GM18508 (cell line): ENCODE results near the gene CDH22.

Experiments used
- ATAC-seq: cut with Tn5 transposase; IDR thresholded peaks from one replicate; pipeline ENCODE4 v1.9.1; 2021; ENCODE audit warnings: moderate number of reproducible peaks; ENCODE audit not compliant: insufficient read depth, unreplicated experiment

CDH22 gene

GRCh38 chr20:46178891-46179290 is 129.4 kb downstream of the CDH22 start:
- no peak for ATAC-seq

- no peak for ATAC-seq
Observed at GRCh38 chr20:46177768-46178167, 130.5 kb downstream of the CDH22 start.

DNA sequence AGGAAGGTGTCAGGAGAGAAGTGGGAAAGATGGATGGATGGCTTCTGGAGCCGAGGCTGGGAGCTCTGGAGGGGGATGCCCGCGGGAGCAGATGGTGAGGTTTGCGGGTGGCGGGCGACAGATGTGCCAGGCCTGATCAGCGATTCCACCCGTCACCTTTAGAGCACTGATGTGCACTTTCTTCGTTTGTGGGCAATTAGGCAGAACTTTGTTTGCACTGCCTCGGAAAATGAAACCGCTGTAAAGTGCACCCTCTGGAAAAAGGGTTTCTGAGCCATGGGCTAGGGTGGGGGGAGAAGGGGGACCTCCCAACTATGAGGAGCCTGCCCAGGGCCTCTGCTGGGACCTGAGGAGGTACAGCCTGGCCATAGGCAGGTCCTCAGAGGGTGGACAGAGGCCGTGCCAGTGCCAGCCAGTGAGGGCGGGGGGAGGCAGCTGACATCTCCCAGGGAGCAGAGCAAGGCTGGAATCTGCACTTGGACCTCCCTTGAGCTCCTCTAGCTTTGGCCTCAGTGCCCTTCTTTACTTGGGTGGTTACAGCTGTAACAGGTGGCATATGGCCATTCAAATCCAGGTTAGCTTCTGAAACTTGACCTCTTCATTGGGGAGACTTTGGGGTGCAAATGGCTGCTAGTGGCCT is 131.4 kb downstream of the CDH22 start:
- ATAC-seq = no peak

- no peak for ATAC-seq
Observed at GRCh38 chr20:46175127-46175494, 133.2 kb downstream of the CDH22 start.

DNA sequence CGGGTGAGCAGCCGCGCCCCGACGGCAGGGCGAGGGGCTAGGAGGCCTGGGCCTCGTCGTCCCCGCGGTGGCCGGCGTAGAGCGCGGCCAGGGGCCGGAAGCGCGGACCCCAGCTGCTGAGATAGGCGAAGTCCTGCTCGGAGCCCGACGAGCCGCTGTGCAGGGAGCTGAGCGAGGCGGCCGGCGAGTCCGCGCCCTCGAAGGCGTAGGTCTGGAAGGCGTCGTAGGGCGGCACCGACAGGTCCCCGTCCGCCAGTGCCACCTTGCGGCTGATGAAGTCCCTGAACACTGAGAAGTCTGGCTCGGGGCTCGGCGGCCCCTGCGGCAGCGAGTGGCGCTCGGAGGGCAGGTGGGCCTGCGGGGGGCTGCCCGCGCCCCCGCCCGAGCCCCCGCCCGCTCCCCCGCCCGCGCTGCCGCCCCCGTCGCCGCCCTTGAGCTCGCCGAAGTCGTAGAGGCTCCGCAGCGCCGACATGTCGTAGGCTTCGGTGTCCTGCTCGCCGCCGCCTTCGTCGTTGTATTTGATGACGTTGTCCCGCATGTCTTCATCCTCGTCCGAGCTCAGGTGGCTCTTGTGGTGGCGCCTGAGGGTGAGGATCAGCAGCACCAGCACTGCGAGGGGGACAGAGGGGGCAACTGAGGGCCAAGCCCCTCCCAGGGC is 133.7 kb downstream of the CDH22 start:
- no peak for ATAC-seq

- ATAC-seq = no peak
Observed at GRCh38 chr20:46173652-46174468, 134.4 kb downstream of the CDH22 start.

GRCh38 chr20:46172961-46173536 is 135.2 kb downstream of the CDH22 start:
- no peak for ATAC-seq

- ATAC-seq = no peak
Observed at GRCh38 chr20:46172455-46172854, 135.8 kb downstream of the CDH22 start.

DNA sequence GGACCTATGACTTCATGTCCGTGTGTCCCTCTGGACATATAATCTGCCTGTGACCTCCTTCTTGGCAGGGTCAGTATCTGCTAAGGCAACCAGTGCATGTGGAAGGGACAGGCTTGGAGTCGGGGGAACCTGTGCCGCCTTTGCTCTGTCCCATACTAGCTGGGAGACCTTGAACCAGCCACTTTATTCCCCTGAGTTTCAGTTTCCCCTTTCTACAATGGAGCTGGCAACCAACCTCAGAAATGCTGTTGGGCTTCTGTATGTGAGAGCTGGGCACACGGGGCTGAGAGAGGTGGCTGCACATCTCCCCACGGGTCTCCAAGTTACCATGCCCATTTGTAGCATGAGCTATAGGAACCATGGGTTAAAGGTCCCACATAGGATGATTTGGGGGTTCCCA is 136.4 kb downstream of the CDH22 start:
- ATAC-seq = no peak

- no peak for ATAC-seq
Observed at GRCh38 chr20:46171476-46171875, 136.8 kb downstream of the CDH22 start.

GRCh38 chr20:46169245-46170171 is 138.8 kb downstream of the CDH22 start:
- no peak for ATAC-seq

- no peak for ATAC-seq
Observed at GRCh38 chr20:46168438-46168837, 139.9 kb downstream of the CDH22 start.

GRCh38 chr20:46167080-46167479 is 141.2 kb downstream of the CDH22 start:
- no peak for ATAC-seq

DNA sequence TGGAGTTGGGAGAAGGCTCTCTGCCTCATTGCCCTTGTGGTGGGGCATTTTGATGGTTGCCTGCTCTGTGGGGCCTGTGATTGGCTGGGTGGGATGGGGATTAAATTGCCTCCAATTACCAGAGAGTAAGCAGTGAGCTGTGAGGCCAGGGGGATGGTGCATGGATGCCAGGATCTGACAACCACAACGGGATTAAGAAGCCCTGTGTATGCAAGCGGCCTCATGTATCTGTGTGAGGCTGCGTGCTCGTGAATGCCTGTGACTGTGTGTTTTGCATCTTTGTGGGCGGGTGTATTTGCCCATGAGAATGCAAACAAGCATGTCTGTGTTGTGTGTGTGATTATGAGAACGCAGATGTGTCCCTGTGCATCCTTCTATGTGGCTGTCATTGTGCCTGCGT is 144.0 kb downstream of the CDH22 start:
- no peak for ATAC-seq

DNA sequence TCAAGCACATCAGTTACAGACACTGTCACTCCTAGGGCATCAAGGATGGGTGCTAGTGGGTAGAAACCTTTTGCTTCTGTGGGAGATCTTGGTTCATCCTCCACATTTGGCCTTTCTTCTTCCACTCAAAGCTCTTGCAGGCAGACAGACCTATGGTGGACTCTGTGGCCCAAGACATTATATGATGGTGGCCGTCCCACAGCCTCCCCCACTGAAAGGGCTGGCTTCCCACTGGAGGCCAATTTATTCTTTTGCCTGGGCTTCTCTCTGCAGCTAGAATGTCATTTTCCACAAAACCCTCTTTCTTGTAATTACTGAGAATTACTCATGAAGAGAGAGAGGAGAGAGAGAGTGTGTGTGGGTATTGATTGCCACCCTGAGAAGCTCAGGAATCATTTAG is 146.4 kb downstream of the CDH22 start:
- no peak for ATAC-seq

GRCh38 chr20:46160661-46161060 is 147.6 kb downstream of the CDH22 start:
- ATAC-seq = no peak

- ATAC-seq = no peak
Observed at GRCh38 chr20:46159101-46159897, 149.0 kb downstream of the CDH22 start.

DNA sequence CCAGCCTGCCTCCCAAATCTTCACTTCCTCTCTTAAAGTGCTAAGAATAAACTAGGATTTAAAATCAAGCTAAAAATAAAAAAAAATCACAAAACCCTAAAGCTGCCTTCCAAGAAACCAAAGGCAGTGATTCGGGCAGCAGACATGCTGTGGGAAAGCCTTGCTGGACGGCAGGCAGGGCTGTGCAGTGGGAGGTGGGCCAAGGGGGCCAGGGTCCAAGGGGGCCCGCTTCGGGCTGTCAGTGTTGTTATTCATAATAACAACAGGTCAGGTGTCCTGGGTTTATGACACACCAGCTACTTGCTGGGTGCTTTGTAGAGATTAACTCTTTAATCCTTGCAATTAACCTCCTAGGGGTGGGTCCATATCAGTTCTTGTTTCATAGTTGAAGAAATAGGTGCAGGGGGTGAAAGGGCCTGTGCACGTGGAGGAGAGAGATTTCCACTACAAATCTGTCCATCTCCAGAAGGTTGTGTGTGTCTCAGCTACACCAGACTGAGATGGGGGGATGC is 149.8 kb downstream of the CDH22 start:
- ATAC-seq = no peak

DNA sequence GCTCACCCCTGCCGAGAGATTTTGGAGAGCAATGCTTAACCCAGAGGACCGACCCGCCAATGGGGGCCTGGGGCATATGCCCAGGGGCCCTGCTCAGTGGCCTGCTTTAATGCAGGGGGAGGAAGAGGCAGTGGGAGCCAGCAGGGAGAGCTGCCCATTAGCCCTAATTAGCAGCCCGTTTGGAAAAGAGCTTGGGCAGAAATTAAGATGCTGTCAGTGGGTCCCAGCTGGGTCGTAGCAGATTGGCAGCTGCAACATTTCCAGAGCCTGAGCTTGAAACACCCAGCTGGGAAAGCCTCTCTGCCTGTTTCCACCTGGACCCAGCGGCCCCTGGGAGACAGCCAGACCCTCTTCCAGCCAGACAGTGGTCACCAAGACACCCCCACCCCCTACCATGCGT is 150.7 kb downstream of the CDH22 start:
- no peak for ATAC-seq
